ENCODE results near the gene EPS8L3.
"Not testable (repeated sequence)": the region's sequence is repeated elsewhere in the genome, so short reads cannot be mapped to it uniquely, and the experiment has no call there.

Gene EPS8L3

GRCh38 chr1:109762821-109763645, 690 bp downstream of the EPS8L3 start:
- DNase-seq (ENCODE audit: low read depth), result peak; percentile 95

- DNase-seq (ENCODE audit: low read depth), result no peak
Measured at GRCh38 chr1:109762039-109762585, 1.6 kb downstream of the EPS8L3 start.

GRCh38 chr1:109761227-109762038, 2.3 kb downstream of the EPS8L3 start:
- DNase-seq (ENCODE audit: low read depth), result peak; percentile 41

- DNase-seq (ENCODE audit: low read depth), result no peak
Measured at GRCh38 chr1:109760581-109761226, 3.0 kb downstream of the EPS8L3 start.

- no peak for DNase-seq (ENCODE audit: low read depth)
Measured at GRCh38 chr1:109759513-109760334, 4.0 kb downstream of the EPS8L3 start.

- DNase-seq (ENCODE audit: low read depth), result no peak
Measured at GRCh38 chr1:109757936-109758786, 5.6 kb downstream of the EPS8L3 start.

GRCh38 chr1:109756848-109757521, 6.7 kb downstream of the EPS8L3 start:
- no peak for DNase-seq (ENCODE audit: low read depth)

- not testable (repeated sequence) for DNase-seq (ENCODE audit: low read depth)
Measured at GRCh38 chr1:109756325-109756724, 7.4 kb downstream of the EPS8L3 start.

GRCh38 chr1:109754738-109755137, 9.0 kb downstream of the EPS8L3 start:
- DNase-seq (ENCODE audit: low read depth), result no peak

- DNase-seq (ENCODE audit: low read depth), result no peak
Measured at GRCh38 chr1:109751531-109752260, 12.0 kb downstream of the EPS8L3 start.

GRCh38 chr1:109750920-109751319, 12.8 kb downstream of the EPS8L3 start:
- no peak for DNase-seq (ENCODE audit: low read depth)

GRCh38 chr1:109750241-109750882, 13.4 kb downstream of the EPS8L3 start:
- DNase-seq (ENCODE audit: low read depth), result no peak

GRCh38 chr1:109749221-109749620, 14.5 kb downstream of the EPS8L3 start:
- DNase-seq (ENCODE audit: low read depth), result no peak

GRCh38 chr1:109748311-109748710, 15.4 kb downstream of the EPS8L3 start:
- not testable (repeated sequence) for DNase-seq (ENCODE audit: low read depth)

GRCh38 chr1:109740615-109741373, 22.9 kb downstream of the EPS8L3 start, which contains the start of gene GSTM3:
Gene GSTM3, minus strand, starts transcription at chr1:109741038. Its CDS starts 751 bp downstream, at chr1:109740287.
- no peak for DNase-seq (ENCODE audit: low read depth)

GRCh38 chr1:109739738-109740614, 23.7 kb downstream of the EPS8L3 start:
- peak; percentile 49 for DNase-seq (ENCODE audit: low read depth)
